DOHH2 (cell line): ENCODE data around the gene LRRC19.

Experiments used
- EZH2phosphoT487 ChIP-seq: fragments of 200-600 bp; sonication (generic); IDR thresholded peaks from 2 replicates; pipeline ENCODE4 v1.6.1; 2017; ENCODE audit warnings: borderline replicate concordance, mild to moderate bottlenecking, antibody characterized with exemption, low read length, moderate library complexity, mixed read lengths
- TF ChIP-seq, protein P1 (sequence below): fragments of 200-600 bp; sonication (generic); IDR thresholded peaks from one replicate; pipeline ENCODE4 v1.5.1; 2014; ENCODE audit warnings: antibody characterized with exemption, mild to moderate bottlenecking, low read depth, low read length; ENCODE audit not compliant: poor library complexity, severe bottlenecking

GRCh38 chr9:27019589-27019988, 14.1 kb upstream of the LRRC19 start:
- TF ChIP-seq, protein P1, sequence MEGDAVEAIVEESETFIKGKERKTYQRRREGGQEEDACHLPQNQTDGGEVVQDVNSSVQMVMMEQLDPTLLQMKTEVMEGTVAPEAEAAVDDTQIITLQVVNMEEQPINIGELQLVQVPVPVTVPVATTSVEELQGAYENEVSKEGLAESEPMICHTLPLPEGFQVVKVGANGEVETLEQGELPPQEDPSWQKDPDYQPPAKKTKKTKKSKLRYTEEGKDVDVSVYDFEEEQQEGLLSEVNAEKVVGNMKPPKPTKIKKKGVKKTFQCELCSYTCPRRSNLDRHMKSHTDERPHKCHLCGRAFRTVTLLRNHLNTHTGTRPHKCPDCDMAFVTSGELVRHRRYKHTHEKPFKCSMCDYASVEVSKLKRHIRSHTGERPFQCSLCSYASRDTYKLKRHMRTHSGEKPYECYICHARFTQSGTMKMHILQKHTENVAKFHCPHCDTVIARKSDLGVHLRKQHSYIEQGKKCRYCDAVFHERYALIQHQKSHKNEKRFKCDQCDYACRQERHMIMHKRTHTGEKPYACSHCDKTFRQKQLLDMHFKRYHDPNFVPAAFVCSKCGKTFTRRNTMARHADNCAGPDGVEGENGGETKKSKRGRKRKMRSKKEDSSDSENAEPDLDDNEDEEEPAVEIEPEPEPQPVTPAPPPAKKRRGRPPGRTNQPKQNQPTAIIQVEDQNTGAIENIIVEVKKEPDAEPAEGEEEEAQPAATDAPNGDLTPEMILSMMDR, result no peak
- TF ChIP-seq EZH2phosphoT487, result no peak
